ENCODE results near the gene PKDREJ. TPM values are rescaled to one million over a fixed set of nuclear protein-coding genes. Genes with fewer than 3 reads are reported as not detected.
A peak's percentile ranks its signal among the peaks of the same experiment; 100 is the strongest.
"Not testable (repeated sequence)": the region's sequence is repeated elsewhere in the genome, so short reads cannot be mapped to it uniquely, and the experiment has no call there.

The PKDREJ gene
- total RNA-seq, 1 donor from 2014 or later, result 0.13 TPM

DNA sequence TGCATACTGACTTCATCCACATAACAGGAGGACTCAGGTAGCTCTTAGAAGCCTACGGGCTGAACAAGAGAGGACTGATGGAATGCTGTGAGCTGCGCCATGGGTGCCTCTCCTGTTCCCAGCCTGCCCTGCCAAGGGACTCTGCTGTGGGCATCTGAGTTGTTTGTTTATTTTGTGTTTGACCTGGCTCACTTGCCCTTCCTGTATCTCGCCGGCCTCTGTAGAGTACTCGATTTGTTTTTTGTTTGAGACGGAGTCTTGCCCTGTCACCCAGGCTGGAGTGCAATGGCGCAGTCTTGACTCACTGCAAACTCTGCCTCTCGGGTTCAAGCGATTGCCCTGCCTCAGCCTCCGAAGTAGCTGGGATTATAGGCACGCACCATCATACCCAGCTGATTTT, 6.4 kb upstream of the PKDREJ start:
- no peak for DNase-seq (ENCODE audit: low spot score)

DNA sequence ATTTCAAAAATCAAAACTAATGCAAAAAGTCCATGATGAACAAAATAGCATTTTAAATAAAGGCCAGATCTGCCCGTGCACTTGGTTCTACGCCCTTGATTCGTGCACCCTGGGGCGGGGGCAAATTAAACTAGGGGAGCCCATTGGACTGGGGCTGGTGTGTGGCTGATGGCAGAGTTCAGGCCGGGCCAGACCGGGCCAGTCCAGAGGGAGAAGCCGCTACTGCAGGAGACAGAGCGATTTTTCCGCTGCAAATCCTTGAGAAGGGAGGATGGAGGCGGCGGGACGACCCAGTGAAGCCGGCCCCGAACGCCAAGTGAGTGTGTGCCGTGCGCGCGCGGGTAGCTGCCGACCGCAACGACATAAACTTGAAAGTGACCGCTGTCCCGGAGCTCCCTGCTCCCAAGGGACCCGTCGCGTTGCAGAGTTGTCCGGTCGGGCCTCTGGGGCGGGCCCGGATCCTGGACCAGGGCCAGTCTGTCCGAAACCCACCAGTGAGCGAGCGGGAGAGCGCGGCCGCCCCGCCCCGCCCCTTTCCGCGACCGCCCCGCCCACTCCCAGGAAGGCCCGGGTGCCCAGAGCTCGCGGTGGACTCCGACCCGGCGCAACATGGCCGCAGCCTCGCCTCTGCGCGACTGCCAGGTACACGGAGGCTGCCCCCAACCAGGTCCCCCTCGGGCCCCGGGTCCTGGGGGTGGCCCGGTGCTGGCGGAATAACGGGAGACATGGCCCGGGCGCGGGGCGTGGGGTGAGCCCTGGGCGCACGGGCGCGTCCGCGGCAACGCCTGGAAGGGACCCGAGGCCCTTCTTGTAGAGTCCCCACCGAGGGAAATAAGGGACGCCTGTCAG, 4.5 kb upstream of the PKDREJ start, which contains the start of gene TTC38:
Gene TTC38, plus strand, starts transcription at position 578 of the 849 bp plus-strand sequence. Its CDS starts 32 bp downstream, at position 610.
- peak; percentile 91 for DNase-seq (ENCODE audit: low spot score)

DNA sequence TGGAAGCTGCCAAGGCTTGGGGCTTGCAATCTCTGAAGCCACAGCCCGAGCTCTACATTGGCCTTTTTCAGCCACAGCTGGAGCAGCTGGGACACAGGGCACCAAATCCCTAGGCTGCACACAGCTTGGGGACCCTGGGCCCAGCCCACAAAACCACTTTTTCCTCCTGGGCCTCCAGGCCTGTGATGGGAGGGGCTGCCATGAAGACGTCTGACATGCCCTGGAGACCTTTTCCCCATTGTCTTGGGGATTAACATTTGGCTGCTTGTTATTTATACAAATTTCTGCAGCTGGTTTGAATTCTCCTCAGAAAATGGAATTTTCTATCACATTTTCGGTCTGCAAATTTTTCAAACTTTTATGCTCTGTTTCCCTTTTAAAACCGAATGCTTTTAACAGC, 2.5 kb upstream of the PKDREJ start:
- not testable (repeated sequence) for DNase-seq (ENCODE audit: low spot score)

DNA sequence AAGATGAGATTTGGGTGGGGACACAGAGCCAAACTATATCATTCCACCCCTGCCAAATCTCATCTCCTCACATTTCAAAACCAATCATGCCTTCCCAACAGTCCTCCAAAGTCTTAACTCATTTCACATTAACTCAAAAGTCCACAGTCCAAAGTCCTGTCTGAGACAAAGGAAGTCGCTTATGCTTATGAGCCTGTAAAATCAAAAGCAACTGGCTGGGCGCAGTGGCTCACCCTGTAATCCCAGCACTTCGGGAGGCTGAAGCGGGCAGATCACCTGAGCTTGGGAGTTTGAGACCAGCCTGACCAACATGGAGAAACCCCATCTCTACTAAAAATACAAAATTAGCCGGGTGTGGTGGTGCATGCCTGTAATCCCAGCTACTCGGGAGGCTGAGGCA, 1.4 kb upstream of the PKDREJ start:
- not testable (repeated sequence) for DNase-seq (ENCODE audit: low spot score)

DNA sequence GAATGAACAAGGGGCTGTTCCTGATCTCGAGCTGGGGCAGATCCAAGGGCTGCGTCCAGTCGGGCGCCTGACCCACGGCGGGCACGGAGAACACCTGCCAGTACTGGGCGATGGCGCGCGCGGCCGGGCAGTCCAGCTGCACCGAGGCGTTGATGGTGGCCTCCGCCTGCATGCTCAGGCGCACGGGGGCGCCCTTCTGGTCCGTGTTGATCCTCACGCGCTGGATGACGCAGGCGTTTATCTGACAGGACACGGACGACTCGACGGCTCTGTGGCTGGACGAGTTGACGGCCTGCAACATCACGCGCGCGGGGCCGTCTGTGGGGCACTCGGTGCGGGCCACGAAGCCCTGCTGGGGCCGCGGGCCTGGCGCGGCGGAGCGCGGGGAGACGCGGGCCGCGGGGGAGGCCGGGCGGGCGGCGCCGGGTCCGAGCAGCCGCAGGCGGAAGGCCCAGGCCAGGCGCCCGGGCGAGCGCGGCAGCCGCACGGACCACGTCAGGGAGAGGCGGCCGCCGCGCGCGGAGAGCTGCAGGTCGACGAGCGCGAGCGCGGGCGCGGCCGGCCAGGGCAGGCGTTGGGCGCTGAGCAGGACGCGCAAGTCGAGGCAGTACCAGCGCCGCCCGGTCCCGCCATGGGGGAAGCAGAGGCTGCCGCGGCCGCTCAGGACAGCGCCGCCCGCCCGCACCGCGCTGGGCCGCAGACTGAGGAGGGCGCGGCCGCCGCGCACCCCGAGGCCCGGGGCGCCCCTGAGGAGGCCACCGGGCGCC, 511 bp downstream of the PKDREJ start:
- DNase-seq (ENCODE audit: low spot score), result no peak

DNA sequence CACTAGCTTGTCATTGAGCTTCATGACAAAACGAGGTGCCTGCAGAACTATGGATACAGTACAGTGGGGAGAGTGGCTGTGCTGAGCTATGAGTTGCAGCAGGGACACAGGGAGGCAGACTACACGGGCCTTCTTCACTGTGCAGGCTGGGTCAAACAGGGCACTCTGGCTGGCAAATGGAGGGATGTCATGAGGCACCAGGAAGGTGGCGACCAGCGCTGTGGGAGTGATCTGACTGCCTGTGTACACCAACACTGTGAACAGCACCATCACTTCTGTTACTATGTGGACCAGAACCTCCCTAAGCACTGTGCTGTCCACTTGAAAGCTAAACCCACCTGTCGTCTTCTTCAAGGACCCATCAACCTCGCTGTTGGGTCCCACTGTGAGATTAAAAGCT, 3.1 kb downstream of the PKDREJ start:
- no peak for DNase-seq (ENCODE audit: low spot score)

DNA sequence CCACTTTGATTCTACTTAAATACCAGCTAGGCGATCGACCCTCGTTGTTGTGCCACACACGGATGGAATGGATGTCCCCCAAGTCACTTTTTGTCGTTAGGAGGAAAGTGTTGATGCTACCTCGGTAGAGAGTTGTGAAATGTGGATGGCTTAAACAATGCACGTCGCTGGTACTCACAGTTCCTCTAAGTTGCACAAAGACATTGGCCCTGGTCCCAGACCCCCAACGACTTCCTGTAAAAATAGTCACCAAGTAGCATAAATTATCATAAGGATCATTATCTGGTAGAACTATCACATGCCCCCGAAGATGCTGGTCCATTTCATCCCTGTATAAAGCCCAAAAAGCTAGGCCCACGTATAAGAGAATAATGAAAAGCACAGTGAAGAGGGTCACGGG, 3.8 kb downstream of the PKDREJ start:
- no peak for DNase-seq (ENCODE audit: low spot score)

DNA sequence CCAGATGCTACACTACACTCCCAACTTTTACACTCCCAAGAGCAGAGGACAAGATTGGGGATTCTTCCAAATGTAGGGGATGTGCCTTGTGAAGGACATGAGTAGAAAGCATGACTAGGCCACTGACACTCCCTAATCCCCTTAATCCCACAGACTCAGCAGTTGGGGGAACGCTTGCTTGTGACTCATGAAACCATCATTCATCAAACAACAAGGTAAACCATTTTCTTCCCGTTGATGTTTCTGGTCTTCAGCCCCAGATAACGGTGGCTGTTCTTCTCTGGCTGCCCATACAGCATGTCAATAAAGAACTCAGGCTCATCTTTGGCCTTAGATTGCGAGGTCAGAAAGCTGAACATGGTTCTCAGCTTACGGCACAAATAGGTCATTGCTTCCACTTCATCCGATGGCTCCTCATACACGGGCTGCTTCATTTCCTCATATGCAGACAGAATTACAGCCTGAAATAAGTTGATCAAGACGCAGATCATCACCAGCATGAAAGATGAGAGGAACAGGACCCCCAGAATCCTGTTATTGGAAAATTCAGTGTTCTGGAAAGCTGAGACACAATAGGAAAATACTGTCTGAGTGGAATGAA, 6.7 kb downstream of the PKDREJ start:
- no peak for DNase-seq (ENCODE audit: low spot score)

DNA sequence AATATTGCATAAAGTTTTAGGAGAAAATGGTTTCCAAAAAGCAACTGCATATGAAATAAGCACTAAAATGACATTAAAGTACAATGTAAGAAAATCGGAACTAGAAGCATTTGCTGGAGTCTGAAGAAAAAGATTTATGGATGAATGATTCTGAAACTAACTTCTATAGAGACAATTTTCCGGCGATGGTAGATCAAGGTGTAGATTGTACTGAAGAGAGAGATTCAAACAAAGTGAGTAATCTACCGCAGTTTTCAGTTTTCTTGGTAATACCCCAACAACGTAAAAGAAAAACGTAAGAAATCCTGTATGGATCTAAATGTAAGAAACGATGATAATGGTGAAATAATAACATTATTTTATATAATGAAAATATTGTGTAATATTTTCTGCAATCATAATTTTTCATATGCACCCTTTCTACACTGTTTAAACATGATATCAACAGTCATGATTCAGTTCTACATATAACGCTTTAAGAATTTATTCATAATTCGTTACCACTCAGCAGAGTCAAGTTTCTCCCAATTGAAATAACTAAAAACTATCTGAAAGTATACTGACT, 11.2 kb downstream of the PKDREJ start:
- no peak for DNase-seq (ENCODE audit: low spot score)

DNA sequence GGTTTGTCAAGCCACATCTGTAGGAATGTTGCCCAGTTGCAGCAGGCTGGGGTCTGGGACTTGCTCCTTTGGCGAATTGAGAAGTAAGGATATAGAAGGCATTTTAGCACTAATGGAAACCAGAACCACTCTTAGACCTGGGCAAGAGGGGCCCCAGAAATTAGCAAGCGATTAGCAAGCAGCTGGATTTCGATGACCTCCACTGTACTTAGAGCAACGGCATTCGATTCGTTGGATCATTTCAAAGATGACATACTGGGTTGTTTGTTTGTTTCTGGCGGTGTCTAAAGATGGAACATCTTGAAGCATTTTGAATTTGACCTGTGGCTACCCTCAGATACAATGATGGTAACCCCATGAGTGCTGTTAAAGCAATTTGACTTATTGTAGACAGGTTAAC, 11.9 kb downstream of the PKDREJ start:
- DNase-seq (ENCODE audit: low spot score), result no peak

DNA sequence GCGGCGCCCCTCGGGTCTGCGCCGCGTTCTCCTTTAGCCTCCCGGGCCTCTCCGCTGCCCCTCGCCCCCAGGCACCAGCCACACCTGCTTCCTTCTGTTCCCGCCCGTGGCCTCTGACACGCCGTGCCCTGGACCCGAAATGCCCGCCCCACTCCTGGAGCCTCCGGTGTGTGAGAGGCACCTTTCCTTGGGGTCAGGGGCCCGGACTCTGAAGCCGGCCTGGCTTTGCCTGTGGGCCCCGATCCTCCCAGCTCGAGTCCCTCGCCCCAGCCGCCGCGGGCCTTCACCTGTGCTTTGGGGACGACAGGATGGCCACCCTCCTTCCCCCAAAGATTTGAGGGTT, 12.4 kb downstream of the PKDREJ start:
- DNase-seq (ENCODE audit: low spot score), result no peak

DNA sequence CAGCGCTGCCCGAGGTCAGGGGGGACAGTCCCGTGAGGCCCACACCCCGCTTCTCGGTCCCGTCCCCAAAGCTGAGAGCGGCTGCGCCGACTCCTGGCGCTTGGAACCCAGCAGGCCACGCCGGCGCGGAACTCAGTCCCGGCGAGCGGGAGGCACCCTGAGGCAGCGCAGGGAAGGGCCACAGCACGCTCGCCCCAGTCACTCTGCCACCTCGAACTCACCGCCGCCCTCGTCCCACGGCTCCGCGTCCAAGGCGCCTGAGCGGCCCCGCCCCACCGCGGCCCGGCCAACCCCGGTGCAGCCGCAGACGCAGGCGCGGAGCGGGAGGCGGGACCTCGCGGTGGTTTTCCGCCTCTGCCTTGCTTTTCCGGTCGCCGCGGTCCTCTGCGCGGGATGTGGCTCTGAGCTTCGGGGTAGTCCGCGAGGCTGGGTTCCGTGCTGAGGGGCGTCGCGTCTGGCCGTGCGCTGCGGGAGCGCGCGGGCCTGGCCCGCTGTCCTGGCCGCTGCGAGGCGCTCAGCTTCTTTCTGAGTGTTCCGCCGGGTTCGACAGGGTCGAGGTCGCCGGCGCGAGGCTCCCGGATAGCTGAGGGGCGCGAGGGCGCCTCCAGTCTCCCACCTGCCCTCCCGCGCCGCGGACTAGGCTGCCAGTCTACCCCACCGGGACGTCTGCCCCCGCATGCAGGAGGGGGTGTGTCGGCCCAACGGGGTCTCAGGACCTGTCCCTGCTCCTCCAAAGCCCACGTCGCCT, 12.9 kb downstream of the PKDREJ start, which contains the start of gene CDPF1:
Gene CDPF1, minus strand, starts transcription at position 259 of the 748 bp plus-strand sequence. CDS start 2,009 bp downstream, outside the sequence.
- peak; percentile 91 for DNase-seq (ENCODE audit: low spot score)

DNA sequence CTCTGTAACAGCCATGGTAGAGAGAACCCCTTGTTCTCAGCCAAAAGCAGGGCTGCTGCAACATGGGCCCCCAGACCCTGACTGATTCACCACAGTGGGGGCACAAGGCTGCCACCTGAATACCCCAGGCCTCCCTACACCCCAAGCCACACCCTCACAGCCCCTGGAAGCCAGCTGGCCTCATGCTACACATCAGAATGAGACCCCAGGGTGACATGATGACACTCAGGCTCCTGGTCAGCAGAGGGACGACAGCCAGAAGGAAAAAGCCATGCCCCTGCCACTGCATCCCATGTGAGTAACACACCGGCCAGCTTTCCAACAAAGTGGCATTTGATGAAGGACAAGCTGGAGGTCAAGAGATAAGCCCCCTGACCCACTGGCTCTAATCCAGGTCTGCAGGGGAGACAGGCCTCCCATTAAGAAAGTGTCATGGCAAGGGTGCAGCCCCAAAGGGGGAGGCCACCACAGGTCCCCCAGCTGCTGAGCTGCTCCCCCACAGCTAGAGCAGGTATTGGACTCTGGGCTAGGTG, 15.6 kb downstream of the PKDREJ start:
- DNase-seq (ENCODE audit: low spot score), result no peak

DNA sequence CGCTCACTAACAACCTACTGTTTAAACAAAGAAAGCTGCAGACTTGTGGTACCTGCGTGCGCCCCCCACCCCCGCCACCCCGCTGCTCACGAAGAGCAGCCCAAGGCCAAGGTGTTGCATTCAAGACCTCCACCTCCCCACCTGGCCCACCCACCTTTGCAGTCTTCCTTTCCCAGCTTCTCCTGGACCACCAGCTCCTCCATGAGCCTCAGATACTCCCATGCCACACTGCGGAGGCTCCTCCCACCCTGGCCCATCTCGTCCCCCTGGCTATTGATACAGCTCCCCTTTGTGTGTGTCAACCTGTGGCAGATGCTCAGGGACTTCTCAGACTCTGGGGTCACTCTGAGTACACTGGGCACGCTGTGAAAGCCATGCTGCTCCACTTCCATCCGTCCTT, 17.0 kb downstream of the PKDREJ start:
- DNase-seq (ENCODE audit: low spot score), result no peak

DNA sequence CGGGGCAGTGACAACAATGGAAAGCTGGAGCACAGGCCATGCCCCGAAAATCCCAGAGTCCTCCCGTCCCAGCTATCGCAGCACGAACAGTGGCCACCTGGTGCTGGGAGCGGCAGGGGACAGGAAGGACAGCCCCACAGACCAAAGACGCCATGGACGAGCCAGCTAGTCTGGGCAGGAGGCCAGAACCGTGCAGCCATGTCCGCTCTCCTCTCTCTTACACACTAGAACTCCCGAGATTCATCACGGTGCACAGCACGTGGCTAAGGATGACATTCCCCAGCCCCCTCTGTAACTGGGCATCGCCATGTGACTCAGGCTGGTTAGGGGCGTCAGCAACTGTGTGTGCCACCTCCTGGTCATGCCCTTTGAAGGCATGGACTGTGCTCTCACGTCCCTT, 17.6 kb downstream of the PKDREJ start:
- DNase-seq (ENCODE audit: low spot score), result no peak

DNA sequence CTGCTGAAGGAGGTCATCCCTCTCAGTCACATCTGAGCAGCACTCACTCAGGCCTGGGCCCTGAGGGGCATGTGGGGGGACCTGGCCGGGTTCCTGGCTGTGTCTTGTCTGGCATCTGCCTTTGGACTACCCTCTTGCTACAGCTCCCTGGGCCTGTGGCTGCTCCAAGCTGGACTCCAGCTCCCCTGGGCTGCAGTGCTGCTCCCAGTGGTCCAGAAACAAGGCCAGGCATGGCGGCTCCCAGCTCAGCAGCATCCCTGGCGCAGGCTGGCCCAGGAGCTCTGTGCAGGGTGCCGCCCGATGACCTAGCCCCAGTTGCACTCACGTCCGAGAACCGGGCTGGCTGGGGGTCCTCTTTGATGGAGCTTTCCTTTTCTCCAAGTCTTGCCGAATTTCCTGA, 18.4 kb downstream of the PKDREJ start:
- DNase-seq (ENCODE audit: low spot score), result no peak

DNA sequence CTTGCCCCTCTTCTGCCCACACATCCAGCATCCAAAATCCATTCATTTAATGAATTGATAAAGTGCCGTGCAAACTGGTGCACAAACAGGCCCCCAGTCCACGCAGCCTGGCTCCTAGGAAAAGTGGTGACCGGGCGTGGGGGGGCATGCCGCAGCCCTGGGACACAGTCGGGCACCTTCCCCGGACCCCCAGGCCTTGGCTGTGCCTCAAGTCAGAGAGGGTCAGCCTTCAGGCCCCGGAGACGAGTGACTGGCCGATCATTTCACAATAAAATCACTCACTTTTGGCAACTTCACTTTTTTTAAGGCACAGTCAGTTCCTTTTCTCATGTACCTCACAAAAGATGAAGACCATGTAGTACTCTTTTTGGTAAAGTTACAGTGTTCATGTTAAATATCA, 21.1 kb downstream of the PKDREJ start:
- DNase-seq (ENCODE audit: low spot score), result no peak

DNA sequence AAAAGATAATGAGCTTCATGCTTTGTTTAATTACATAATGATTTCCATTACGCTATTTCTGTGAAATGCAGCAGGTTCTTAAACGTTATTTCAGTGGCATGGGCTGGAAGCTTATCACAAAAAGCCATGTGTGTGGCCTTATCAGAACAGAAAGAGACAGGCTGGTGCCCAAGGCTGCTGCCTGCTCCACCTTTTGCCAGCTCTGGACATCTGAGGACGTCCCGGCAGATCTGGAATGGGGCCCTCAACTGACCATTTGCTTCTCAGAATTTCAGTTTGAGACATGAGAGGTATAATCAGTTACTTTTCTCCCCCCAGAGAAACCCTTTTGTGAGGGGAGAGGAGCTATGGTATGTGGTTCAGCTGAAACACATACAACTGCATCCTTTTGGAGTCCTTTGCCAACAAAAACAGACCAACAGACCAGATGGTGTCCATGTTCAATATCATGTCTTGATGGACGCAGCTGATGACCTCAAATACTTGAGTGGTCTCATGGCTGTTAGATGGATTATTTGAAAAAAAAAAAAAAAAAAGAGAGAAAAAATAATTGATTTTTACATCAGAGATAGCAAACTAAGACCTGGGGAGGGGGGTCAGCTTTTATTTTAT, 21.6 kb downstream of the PKDREJ start:
- DNase-seq (ENCODE audit: low spot score), result no peak

DNA sequence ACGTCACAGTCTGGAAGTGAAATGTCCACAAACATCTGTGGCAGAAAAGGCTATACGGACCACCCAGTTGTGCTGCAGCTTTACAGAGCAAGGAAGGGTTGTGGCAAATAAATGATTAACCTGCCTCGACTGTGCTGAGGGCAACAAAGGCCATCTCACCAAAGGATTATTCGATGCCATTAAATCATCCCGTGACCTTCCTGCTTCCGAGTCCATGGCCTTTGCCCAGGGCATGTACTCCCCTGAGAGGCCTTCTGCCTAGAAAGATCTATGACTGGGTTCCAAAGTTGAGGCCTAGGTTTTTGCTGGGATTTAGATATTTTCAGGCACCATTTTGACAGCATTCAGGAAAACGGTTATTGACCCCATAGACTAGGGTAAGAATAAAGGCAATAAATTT, 22.2 kb downstream of the PKDREJ start:
- no peak for DNase-seq (ENCODE audit: low spot score)

DNA sequence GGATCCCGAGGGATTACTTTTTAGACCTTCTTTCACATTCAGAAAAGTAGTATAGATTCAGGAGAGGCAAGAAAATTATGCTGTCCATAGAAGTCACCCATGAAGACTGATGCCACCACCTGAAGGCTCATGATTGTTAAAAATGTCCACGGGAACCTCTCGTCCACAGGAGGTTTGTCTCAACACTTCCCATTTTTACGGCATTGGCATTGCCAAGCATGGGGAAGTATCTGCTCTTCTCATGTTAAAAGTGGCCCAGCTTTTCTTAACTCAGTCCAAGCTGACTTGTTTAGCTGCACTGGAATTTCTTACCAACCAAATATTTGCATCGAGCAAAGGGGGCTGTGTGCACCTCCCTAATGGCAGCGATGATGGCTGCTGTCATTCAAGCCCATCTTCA, 22.6 kb downstream of the PKDREJ start:
- DNase-seq (ENCODE audit: low spot score), result no peak

DNA sequence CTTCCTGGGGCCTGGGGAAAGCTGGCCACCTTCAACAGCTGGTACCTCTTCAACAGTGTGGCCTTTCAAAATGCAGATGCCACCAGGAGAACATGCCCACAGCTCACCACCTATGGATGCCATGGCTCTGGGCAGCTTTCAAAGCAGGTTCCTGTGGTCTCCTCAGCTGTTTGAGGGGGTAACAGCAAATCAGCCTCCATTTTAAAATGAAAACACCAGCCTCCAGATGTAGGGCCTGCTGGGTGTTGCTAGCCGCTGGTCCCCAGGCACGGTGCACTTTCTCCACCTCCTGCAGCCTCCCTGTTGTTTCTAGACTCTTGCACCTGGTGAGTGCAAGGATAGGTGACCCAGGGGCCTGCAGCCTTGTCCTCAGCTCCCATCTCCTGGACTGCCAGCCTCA, 23.1 kb downstream of the PKDREJ start:
- DNase-seq (ENCODE audit: low spot score), result no peak
